ENCODE results near the gene CKAP2L. TPM values are rescaled to one million over a fixed set of nuclear protein-coding genes. Genes with fewer than 3 reads are reported as not detected.
"Not testable (repeated sequence)": the region's sequence is repeated elsewhere in the genome, so short reads cannot be mapped to it uniquely, and the experiment has no call there.

The CKAP2L gene
- total and polyA plus RNA-seq, 2 experiments from 2014 or later, result 6.6 to 10.9 TPM

GRCh38 chr2:112722816-112723546, 41.4 kb downstream of the CKAP2L start:
- no peak for DNase-seq
- WGBS, 2 experiments (ENCODE audit: low coverage in 1 of 2, low lambda C conversion rate in 2 of 2, missing lambda C conversion rate in 2 of 2), result 79 to 87% methylated on average over 9 of the region's 9 CpGs
- H3K9me3 ChIP-seq (ENCODE audit: low read depth), result no peaks in the 10 kb centered on the region
- H3K4me3 ChIP-seq, result no peak overlapping the region
- H3F3A ChIP-seq (ENCODE audit: insufficient read depth), result no peaks in the 10 kb centered on the region
- H3K79me2 ChIP-seq (ENCODE audit: insufficient read depth), result no peaks in the 10 kb centered on the region
- H3K4me2 ChIP-seq (ENCODE audit: unreplicated experiment), result no peak overlapping the region
- no peak overlapping the region for H3K9ac ChIP-seq
- in situ Hi-C loops (cut with MboI), result loop anchor here (5.0 kb wide), 1 partner anchor 116 kb away; no protein-coding TSS in a partner anchor
- no peak overlapping the region for H3K27ac ChIP-seq
- no peak overlapping the region for H2AFZ ChIP-seq
- no peaks in the 10 kb centered on the region for H4K20me1 ChIP-seq (ENCODE audit: insufficient read depth)
- H3K27me3 ChIP-seq (replicated peaks; ENCODE audit: insufficient read depth), result no peaks in the 10 kb centered on the region
- TF ChIP-seq EZH2 (IDR thresholded peaks at IDR 0.05; ENCODE audit: insufficient read depth, poor library complexity, severe bottlenecking) (no peak), EZH2phosphoT487 (IDR thresholded peaks at IDR 0.05; ENCODE audit: insufficient read depth, low read depth) (no peak)
- H3K4me1 ChIP-seq (ENCODE audit: insufficient read depth), result no peaks in the 10 kb centered on the region
- no peaks in the 10 kb centered on the region for H3K9me2 ChIP-seq (ENCODE audit: insufficient read depth)
- no peaks in the 10 kb centered on the region for H3K36me3 ChIP-seq (ENCODE audit: low read depth)

GRCh38 chr2:112721819-112722522, 42.4 kb downstream of the CKAP2L start:
- Histone ChIP-seq H3K27ac (no peak overlapping the region), H3K79me2 (ENCODE audit: insufficient read depth) (no peaks in the 10 kb centered on the region), H3F3A (ENCODE audit: insufficient read depth) (no peaks in the 10 kb centered on the region), H3K4me2 (ENCODE audit: unreplicated experiment) (no peak overlapping the region), H3K36me3 (ENCODE audit: low read depth) (no peaks in the 10 kb centered on the region), H3K4me1 (ENCODE audit: insufficient read depth) (no peaks in the 10 kb centered on the region), H2AFZ (no peak overlapping the region), H4K20me1 (ENCODE audit: insufficient read depth) (no peaks in the 10 kb centered on the region), H3K27me3 (replicated peaks; ENCODE audit: insufficient read depth) (no peaks in the 10 kb centered on the region), H3K9me2 (ENCODE audit: insufficient read depth) (no peaks in the 10 kb centered on the region), H3K9ac (no peak overlapping the region), H3K9me3 (ENCODE audit: low read depth) (no peaks in the 10 kb centered on the region), H3K4me3 (no peak overlapping the region)
- TF ChIP-seq EZH2 (IDR thresholded peaks at IDR 0.05; ENCODE audit: insufficient read depth, poor library complexity, severe bottlenecking) (no peak), EZH2phosphoT487 (IDR thresholded peaks at IDR 0.05; ENCODE audit: insufficient read depth, low read depth) (no peak)
- WGBS, 2 experiments (ENCODE audit: low coverage in 1 of 2, low lambda C conversion rate in 2 of 2, missing lambda C conversion rate in 2 of 2), result 81 to 86% methylated on average over 13 to 23 of the region's 23 CpGs
- no peak for DNase-seq
- in situ Hi-C loops (cut with MboI), result loop anchor here (5.0 kb wide), 1 partner anchor 115 kb away; no protein-coding TSS in a partner anchor

- no peak for DNase-seq
- 78 to 88% methylated on average over 6 of the region's 6 CpGs for WGBS, 2 experiments (ENCODE audit: low coverage in 1 of 2, low lambda C conversion rate in 2 of 2, missing lambda C conversion rate in 2 of 2)
- Histone ChIP-seq H3K9me2 (ENCODE audit: insufficient read depth) (no peaks in the 10 kb centered on the region), H3K9ac (no peak within 1 kb of the TSS), H2AFZ (no peak within 1 kb of the TSS), H3K4me3 (no peak within 1 kb of the TSS), H3K79me2 (ENCODE audit: insufficient read depth) (no peaks in the 10 kb centered on the region), H3K36me3 (ENCODE audit: low read depth) (no peaks in the 10 kb centered on the region), H3F3A (ENCODE audit: insufficient read depth) (no peaks in the 10 kb centered on the region), H3K4me2 (ENCODE audit: unreplicated experiment) (no peak within 1 kb of the TSS), H4K20me1 (ENCODE audit: insufficient read depth) (no peaks in the 10 kb centered on the region), H3K27ac (no peak within 1 kb of the TSS), H3K4me1 (ENCODE audit: insufficient read depth) (no peaks in the 10 kb centered on the region), H3K27me3 (replicated peaks; ENCODE audit: insufficient read depth) (no peaks in the 10 kb centered on the region), H3K9me3 (ENCODE audit: low read depth) (no peaks in the 10 kb centered on the region)
- TF ChIP-seq EZH2 (IDR thresholded peaks at IDR 0.05; ENCODE audit: insufficient read depth, poor library complexity, severe bottlenecking) (no peak), EZH2phosphoT487 (IDR thresholded peaks at IDR 0.05; ENCODE audit: insufficient read depth, low read depth) (no peak)
- in situ Hi-C loops (cut with MboI), result loop anchor here (5.0 kb wide), 1 partner anchor 113 kb away; no protein-coding TSS in a partner anchor
These were observed 43.6 kb downstream of the CKAP2L start, which contains the start of gene NT5DC4 for GRCh38 chr2:112720785-112721184. Gene NT5DC4, plus strand, starts transcription at chr2:112721020. Its CDS starts 60 bp downstream, at chr2:112721080.

GRCh38 chr2:112718863-112719370, 45.5 kb downstream of the CKAP2L start:
- no peak overlapping the region for H2AFZ ChIP-seq
- TF ChIP-seq EZH2 (IDR thresholded peaks at IDR 0.05; ENCODE audit: insufficient read depth, poor library complexity, severe bottlenecking), result no peak
- no peak for TF ChIP-seq EZH2phosphoT487 (IDR thresholded peaks at IDR 0.05; ENCODE audit: insufficient read depth, low read depth)
- no peak overlapping the region for H3K4me2 ChIP-seq (ENCODE audit: unreplicated experiment)
- H3K9me2 ChIP-seq (ENCODE audit: insufficient read depth), result no peaks in the 10 kb centered on the region
- H4K20me1 ChIP-seq (ENCODE audit: insufficient read depth), result no peaks in the 10 kb centered on the region
- H3K9me3 ChIP-seq (ENCODE audit: low read depth), result no peaks in the 10 kb centered on the region
- no peak overlapping the region for H3K9ac ChIP-seq
- H3K4me1 ChIP-seq (ENCODE audit: insufficient read depth), result no peaks in the 10 kb centered on the region
- H3K27ac ChIP-seq, result no peak overlapping the region
- in situ Hi-C loops (cut with MboI), result no loop called here
- no peaks in the 10 kb centered on the region for H3F3A ChIP-seq (ENCODE audit: insufficient read depth)
- no peaks in the 10 kb centered on the region for H3K79me2 ChIP-seq (ENCODE audit: insufficient read depth)
- 86 to 89% methylated on average over 12 of the region's 12 CpGs for WGBS, 2 experiments (ENCODE audit: low coverage in 1 of 2, low lambda C conversion rate in 2 of 2, missing lambda C conversion rate in 2 of 2)
- H3K4me3 ChIP-seq, result no peak overlapping the region
- H3K27me3 ChIP-seq (replicated peaks; ENCODE audit: insufficient read depth), result no peaks in the 10 kb centered on the region
- H3K36me3 ChIP-seq (ENCODE audit: low read depth), result no peaks in the 10 kb centered on the region
- DNase-seq, result no peak

- H3K4me3 ChIP-seq; H3K36me3 ChIP-seq (ENCODE audit: low read depth); H3K9me2 ChIP-seq (ENCODE audit: insufficient read depth); H3K79me2 ChIP-seq (ENCODE audit: insufficient read depth); H3K9ac ChIP-seq; H3K27me3 ChIP-seq (replicated peaks; ENCODE audit: insufficient read depth); H3K4me2 ChIP-seq (ENCODE audit: unreplicated experiment); H2AFZ ChIP-seq; H3K9me3 ChIP-seq (ENCODE audit: low read depth); H4K20me1 ChIP-seq (ENCODE audit: insufficient read depth); H3K27ac ChIP-seq; in situ Hi-C loops (cut with MboI); DNase-seq; H3F3A ChIP-seq (ENCODE audit: insufficient read depth): not testable (repeated sequence)
- 78 to 97% methylated on average over 2 to 3 of the region's 5 CpGs for WGBS, 2 experiments (ENCODE audit: low coverage in 1 of 2, low lambda C conversion rate in 2 of 2, missing lambda C conversion rate in 2 of 2)
- H3K4me1 ChIP-seq (ENCODE audit: insufficient read depth), result peaks cover 15% of the 10 kb centered on the region
These were observed 47.5 kb downstream of the CKAP2L start for GRCh38 chr2:112716826-112717352.

- H3K36me3 ChIP-seq (ENCODE audit: low read depth); H3K9me3 ChIP-seq (ENCODE audit: low read depth); H3K9ac ChIP-seq; H3K4me2 ChIP-seq (ENCODE audit: unreplicated experiment); H4K20me1 ChIP-seq (ENCODE audit: insufficient read depth); H3F3A ChIP-seq (ENCODE audit: insufficient read depth); in situ Hi-C loops (cut with MboI); H3K9me2 ChIP-seq (ENCODE audit: insufficient read depth); H3K27me3 ChIP-seq (replicated peaks; ENCODE audit: insufficient read depth); DNase-seq; H2AFZ ChIP-seq; H3K27ac ChIP-seq; H3K4me3 ChIP-seq; H3K79me2 ChIP-seq (ENCODE audit: insufficient read depth): not testable (repeated sequence)
- 58% methylated on average over 1 of the region's 1 CpG; no CpG with 5 or more reads in 1 of the 2 experiments for whole genome bisulfite sequencing, 2 experiments (ENCODE audit: low coverage in 1 of 2, low lambda C conversion rate in 2 of 2, missing lambda C conversion rate in 2 of 2)
- H3K4me1 ChIP-seq (ENCODE audit: insufficient read depth), result peaks cover 15% of the 10 kb centered on the region
These were observed 48.3 kb downstream of the CKAP2L start for GRCh38 chr2:112716094-112716493.

Data from GM23248 (cell line).